KMS-11 (cell line): ENCODE data around the gene KNSTRN.

ENCODE experiments used
- H2AFZ ChIP-seq: fragments of 200-600 bp; sonication (generic); 2 replicates; pipeline ENCODE4 v1.6.1; 2016; ENCODE audit warnings: antibody characterized with exemption, mixed run types, low read depth
- H3K27ac ChIP-seq: fragments of 200-600 bp; sonication (generic); 2 replicates; pipeline ENCODE4 v1.6.1; 2016; ENCODE audit warnings: mild to moderate bottlenecking, mixed run types
- H3K27me3 ChIP-seq: fragments of 200-600 bp; sonication (generic); 2 replicates; pipeline ENCODE4 v1.6.1; 2017; ENCODE audit warnings: mild to moderate bottlenecking, low read depth, mixed run types, moderate library complexity; ENCODE audit not compliant: insufficient read depth
- H3K36me3 ChIP-seq: fragments of 200-600 bp; sonication (generic); 2 replicates; pipeline ENCODE4 v1.6.1; 2017; ENCODE audit warnings: mild to moderate bottlenecking, mixed run types; ENCODE audit not compliant: insufficient read depth
- H3K4me1 ChIP-seq: fragments of 200-600 bp; sonication (generic); 2 replicates; pipeline ENCODE4 v1.6.1; 2016; ENCODE audit warnings: mild to moderate bottlenecking, low read depth, mixed run types; ENCODE audit not compliant: poor library complexity, severe bottlenecking
- H3K4me2 ChIP-seq: fragments of 200-600 bp; sonication (generic); 2 replicates; pipeline ENCODE4 v1.7.0; 2016; ENCODE audit warnings: mild to moderate bottlenecking, mixed run types
- H3K4me3 ChIP-seq: fragments of 200-600 bp; sonication (generic); IDR thresholded peaks from 2 replicates; pipeline ENCODE4 v1.6.1; 2017; ENCODE audit warnings: low read depth, low read length, mixed read lengths; ENCODE audit not compliant: insufficient read depth
- H3K79me2 ChIP-seq: fragments of 200-600 bp; sonication (generic); 2 replicates; pipeline ENCODE4 v1.6.1; 2016; ENCODE audit warnings: low read depth, mixed run types; ENCODE audit not compliant: insufficient read depth
- H3K9ac ChIP-seq: fragments of 200-600 bp; sonication (generic); 2 replicates; pipeline ENCODE4 v1.6.1; 2016; ENCODE audit warnings: mild to moderate bottlenecking, mixed run types
- H4K20me1 ChIP-seq: fragments of 200-600 bp; sonication (generic); 2 replicates; pipeline ENCODE4 v1.6.1; 2016; ENCODE audit warnings: mild to moderate bottlenecking, mixed run types; ENCODE audit not compliant: insufficient read depth
- TF ChIP-seq, protein P1 (sequence below): fragments of 200-600 bp; sonication (generic); conservative IDR thresholded peaks from 2 replicates; pipeline ENCODE4 v1.6.1; 2017; ENCODE audit warnings: low read depth, mild to moderate bottlenecking, antibody characterized with exemption, low read length, moderate library complexity, mixed read lengths

The KNSTRN gene

DNA sequence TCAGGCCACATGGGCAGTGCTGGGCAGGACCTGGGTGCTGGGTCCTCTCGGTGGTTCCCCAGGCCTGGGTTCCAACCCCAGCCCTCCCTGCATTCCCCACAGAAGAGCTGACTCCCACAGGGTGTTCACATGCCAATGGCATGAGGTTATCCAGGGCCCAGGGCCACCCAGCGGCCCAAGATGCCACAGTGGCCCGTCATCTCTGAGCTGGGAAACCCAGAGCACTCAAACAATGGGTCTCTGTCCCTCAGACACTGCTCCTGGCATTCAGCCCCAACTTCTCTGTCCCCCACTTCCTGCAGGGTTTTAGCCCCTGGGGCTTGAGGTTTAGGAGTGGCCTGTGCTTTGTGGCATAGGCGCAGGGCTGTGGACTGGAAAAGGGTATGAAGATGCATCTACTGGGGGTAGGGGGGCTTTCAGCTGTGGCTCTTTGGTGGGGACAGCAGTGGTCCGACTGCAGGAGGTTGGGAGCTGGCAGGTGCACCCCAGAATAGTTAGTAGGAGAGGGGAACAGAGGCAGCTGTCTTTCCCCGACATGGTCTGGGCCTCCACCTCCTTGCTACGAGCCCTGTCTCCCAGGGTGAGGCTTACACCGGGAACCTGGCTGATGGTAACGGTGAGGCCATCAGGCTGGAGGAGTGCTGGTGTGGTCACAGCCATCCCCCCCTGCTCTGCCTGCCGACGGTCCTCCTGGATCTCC, 43.5 kb upstream of the KNSTRN start:
- no peak overlapping the region for H2AFZ ChIP-seq
- H4K20me1 ChIP-seq = no peaks in the 10 kb centered on the region
- no peaks in the 10 kb centered on the region for H3K36me3 ChIP-seq
- no peaks in the 10 kb centered on the region for H3K27me3 ChIP-seq
- peaks cover 19% of the 10 kb centered on the region for H3K4me1 ChIP-seq
- no peaks in the 10 kb centered on the region for H3K79me2 ChIP-seq
- H3K27ac ChIP-seq = no peak overlapping the region
- H3K4me3 ChIP-seq = no peak overlapping the region
- TF ChIP-seq, protein P1, sequence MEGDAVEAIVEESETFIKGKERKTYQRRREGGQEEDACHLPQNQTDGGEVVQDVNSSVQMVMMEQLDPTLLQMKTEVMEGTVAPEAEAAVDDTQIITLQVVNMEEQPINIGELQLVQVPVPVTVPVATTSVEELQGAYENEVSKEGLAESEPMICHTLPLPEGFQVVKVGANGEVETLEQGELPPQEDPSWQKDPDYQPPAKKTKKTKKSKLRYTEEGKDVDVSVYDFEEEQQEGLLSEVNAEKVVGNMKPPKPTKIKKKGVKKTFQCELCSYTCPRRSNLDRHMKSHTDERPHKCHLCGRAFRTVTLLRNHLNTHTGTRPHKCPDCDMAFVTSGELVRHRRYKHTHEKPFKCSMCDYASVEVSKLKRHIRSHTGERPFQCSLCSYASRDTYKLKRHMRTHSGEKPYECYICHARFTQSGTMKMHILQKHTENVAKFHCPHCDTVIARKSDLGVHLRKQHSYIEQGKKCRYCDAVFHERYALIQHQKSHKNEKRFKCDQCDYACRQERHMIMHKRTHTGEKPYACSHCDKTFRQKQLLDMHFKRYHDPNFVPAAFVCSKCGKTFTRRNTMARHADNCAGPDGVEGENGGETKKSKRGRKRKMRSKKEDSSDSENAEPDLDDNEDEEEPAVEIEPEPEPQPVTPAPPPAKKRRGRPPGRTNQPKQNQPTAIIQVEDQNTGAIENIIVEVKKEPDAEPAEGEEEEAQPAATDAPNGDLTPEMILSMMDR = no peak
- H3K9ac ChIP-seq = no peak overlapping the region
- H3K4me2 ChIP-seq = no peak overlapping the region

DNA sequence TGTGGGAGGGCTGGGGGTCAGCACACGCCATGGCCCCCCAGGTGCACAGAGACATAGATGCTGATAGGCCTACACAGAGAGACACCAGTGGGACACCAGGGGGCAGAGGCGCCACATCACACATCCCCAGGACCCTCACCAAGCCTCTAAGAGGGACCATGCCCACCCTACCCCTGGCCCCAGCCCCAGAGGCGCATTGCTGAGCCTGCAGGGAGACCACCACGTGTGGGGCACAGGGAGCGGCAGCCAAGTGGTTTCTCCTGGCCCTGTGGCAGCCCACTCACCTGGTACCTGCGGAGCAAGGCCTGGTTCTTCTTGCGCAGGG, 42.9 kb upstream of the KNSTRN start:
- Histone ChIP-seq H3K4me3 (no peak overlapping the region), H3K4me2 (no peak overlapping the region), H3K79me2 (no peaks in the 10 kb centered on the region), H3K27me3 (no peaks in the 10 kb centered on the region), H4K20me1 (no peaks in the 10 kb centered on the region), H3K27ac (no peak overlapping the region), H3K4me1 (peaks cover 19% of the 10 kb centered on the region), H3K36me3 (no peaks in the 10 kb centered on the region), H2AFZ (no peak overlapping the region), H3K9ac (no peak overlapping the region)
- TF ChIP-seq, protein P1 = no peak

- TF ChIP-seq, protein P1 = no peak
- H2AFZ ChIP-seq = no peak overlapping the region
- no peak overlapping the region for H3K9ac ChIP-seq
- H3K79me2 ChIP-seq = no peaks in the 10 kb centered on the region
- peaks cover 19% of the 10 kb centered on the region for H3K4me1 ChIP-seq
- no peak overlapping the region for H3K4me2 ChIP-seq
- no peak overlapping the region for H3K4me3 ChIP-seq
- H4K20me1 ChIP-seq = no peaks in the 10 kb centered on the region
- H3K27ac ChIP-seq = no peak overlapping the region
- H3K27me3 ChIP-seq = no peaks in the 10 kb centered on the region
- no peaks in the 10 kb centered on the region for H3K36me3 ChIP-seq
These were observed 42.3 kb upstream of the KNSTRN start for GRCh38 chr15:40340038-40340739.

GRCh38 chr15:40340740-40341400, 41.7 kb upstream of the KNSTRN start, which contains the start of gene CCDC9B:
Gene CCDC9B (minus strand): TSS chr15:40340939. CDS start chr15:40340819, 120 bp downstream.
- Histone ChIP-seq H3K4me2 (no peak within 1 kb of the TSS), H3K79me2 (no peaks in the 10 kb centered on the region), H4K20me1 (no peaks in the 10 kb centered on the region), H3K9ac (no peak within 1 kb of the TSS), H3K4me3 (no peak within 1 kb of the TSS), H2AFZ (no peak within 1 kb of the TSS), H3K36me3 (no peaks in the 10 kb centered on the region), H3K27ac (no peak within 1 kb of the TSS), H3K4me1 (peaks cover 19% of the 10 kb centered on the region), H3K27me3 (no peaks in the 10 kb centered on the region)
- TF ChIP-seq, protein P1 = no peak
